GM12878 (cell line): Measurements from ENCODE around the gene SMAP1. TPM values are rescaled to one million over a fixed set of nuclear protein-coding genes. Genes with fewer than 3 reads are reported as not detected.

Source experiments
- ATAC-seq: fragments of 200-7000 bp; cut with Tn5 transposase; 3 replicates; pipeline ENCODE4 v1.9.1; 2020; ENCODE audit warnings: mild to moderate bottlenecking, moderate library complexity
- BruUV-seq: library from RNA; stranded (reverse); fragments of 400-500 nt; replicated peaks from 2 replicates; lab custom pipeline; 2021; lab: Mats Ljungman, UMichigan
- CTCF ChIA-PET: fragments of 300-600 bp; sonication (Branson Sonifier 250); formaldehyde crosslinking; extraction: SDS; loops from one replicate; lab custom pipeline; 2021; ENCODE audit warnings: inconsistent platforms; lab: Yijun Ruan, JAX
- POLR2A ChIA-PET: fragments of 350-600 bp; formaldehyde crosslinking; extraction: SDS; loops from one replicate; lab custom pipeline; 2021; ENCODE audit warnings: inconsistent platforms; lab: Charles Lee
- RAD21 ChIA-PET: fragments of 300-600 bp; sonication (Branson Sonifier 250); formaldehyde crosslinking; loops from one replicate; lab custom pipeline; 2023; ENCODE audit warnings: antibody characterized with exemption; ENCODE audit not compliant: unreplicated experiment; lab: Charles Lee
- SMC1A ChIA-PET: fragments of 300-600 bp; sonication (Branson Sonifier 250); formaldehyde crosslinking; loops from one replicate; lab custom pipeline; 2023; ENCODE audit not compliant: unreplicated experiment, uncharacterized antibody; lab: Charles Lee
- DNase-seq: peaks from one replicate; pipeline ENCODE4 v3.0.0-alpha.2; 2011; ENCODE audit warnings: low read depth, low spot score
- FAIRE-seq: peaks from 3 replicates; lab custom pipeline; 2011; peaks lifted over from hg19 to GRCh38; lab: Jason Lieb, UNC
- H2AFZ ChIP-seq: 2 replicates; pipeline ENCODE4 v1.6.0; 2011; ENCODE audit warnings: low read depth, low read length, control low read depth; ENCODE audit not compliant: control insufficient read depth
- H3K27ac ChIP-seq: 2 replicates; pipeline ENCODE4 v1.5.1; 2011; ENCODE audit warnings: control low read depth; ENCODE audit not compliant: control insufficient read depth, insufficient read depth
- H3K27me3 ChIP-seq, 2 experiments: replicated peaks in 1 of 2; 2 replicates each; pipeline versions ENCODE4 v1.6.0 to v1.6.1; 2011; ENCODE audit warnings: low read length in 1 of 2; ENCODE audit not compliant: control insufficient read depth in 2 of 2, insufficient read depth in 2 of 2
- H3K36me3 ChIP-seq, 2 experiments: 2 replicates each; pipeline ENCODE4 v1.5.1; 2011; ENCODE audit warnings: low read length in 1 of 2; ENCODE audit not compliant: control insufficient read depth in 2 of 2, insufficient read depth in 2 of 2
- H3K4me1 ChIP-seq: 2 replicates; pipeline ENCODE4 v1.6.1; 2011; ENCODE audit warnings: mild to moderate bottlenecking, low read length, moderate library complexity, mixed read lengths; ENCODE audit not compliant: control insufficient read depth, insufficient read depth
- H3K4me2 ChIP-seq: 2 replicates; pipeline ENCODE4 v1.6.0; 2011; ENCODE audit warnings: control low read depth; ENCODE audit not compliant: control insufficient read depth, insufficient read depth
- H3K4me3 ChIP-seq: fragments of 200-600 bp; sonication (generic); 2 replicates; pipeline ENCODE4 v1.5.1; 2016
- H3K79me2 ChIP-seq: 2 replicates; pipeline ENCODE4 v1.6.0; 2011; ENCODE audit warnings: low read length; ENCODE audit not compliant: control insufficient read depth, insufficient read depth
- H3K9ac ChIP-seq: 2 replicates; pipeline ENCODE4 v1.8.0; 2011; ENCODE audit warnings: low read length, control low read depth, mixed read lengths; ENCODE audit not compliant: control insufficient read depth, insufficient read depth
- H3K9me3 ChIP-seq: replicated peaks from 3 replicates; pipeline ENCODE4 v1.5.1; 2011; ENCODE audit warnings: mild to moderate bottlenecking, low read length; ENCODE audit not compliant: control insufficient read depth, insufficient read depth
- H4K20me1 ChIP-seq: 2 replicates; pipeline ENCODE4 v1.6.0; 2011; ENCODE audit not compliant: control insufficient read depth, insufficient read depth
- CBX3 ChIP-seq: fragments of 200-600 bp; sonication (generic); IDR thresholded peaks from 2 replicates; pipeline ENCODE4 v1.6.1; 2016; ENCODE audit warnings: low read depth, borderline replicate concordance
- CTCF ChIP-seq, 3 experiments: IDR thresholded peaks in 2 of 3; conservative IDR thresholded peaks in 1 of 3; 2 replicates each; pipeline ENCODE4 v1.5.1; 2011; ENCODE audit warnings: low read depth in 3 of 3, low read length in 3 of 3, mild to moderate bottlenecking in 3 of 3, control low read depth in 2 of 3, moderate library complexity in 2 of 3, inconsistent platforms in 1 of 3, mixed read lengths in 1 of 3; ENCODE audit not compliant: control insufficient read depth in 2 of 3, insufficient read depth in 1 of 3; ENCODE audit errors: extremely low read depth in 1 of 3
- DPF2 ChIP-seq: fragments of 450-650 bp; IDR thresholded peaks from 2 replicates; pipeline ENCODE4 v1.6.1; 2017; ENCODE audit warnings: mild to moderate bottlenecking
- JUNB ChIP-seq: IDR thresholded peaks from 2 replicates; pipeline ENCODE4 v1.6.1; 2016; ENCODE audit warnings: antibody characterized with exemption, mild to moderate bottlenecking
- NFIC ChIP-seq: IDR thresholded peaks from 2 replicates; pipeline ENCODE4 v1.6.1; 2012; ENCODE audit warnings: low read depth, mild to moderate bottlenecking, inconsistent platforms, low read length, moderate library complexity
- NR2C1 ChIP-seq: fragments of 450-650 bp; IDR thresholded peaks from 2 replicates; pipeline ENCODE4 v1.6.1; 2017; ENCODE audit warnings: antibody characterized with exemption, mild to moderate bottlenecking, moderate library complexity
- NR2C2 ChIP-seq: IDR thresholded peaks from 2 replicates; pipeline ENCODE4 v1.6.1; 2011; ENCODE audit warnings: borderline replicate concordance, low read depth; ENCODE audit not compliant: control insufficient read depth, insufficient read length
- PML ChIP-seq: IDR thresholded peaks from 2 replicates; pipeline ENCODE4 v1.6.1; 2012; ENCODE audit warnings: low read length, inconsistent platforms
- POLR2A ChIP-seq: IDR thresholded peaks from 2 replicates; pipeline ENCODE4 v1.6.1; 2011; ENCODE audit warnings: low read depth, mild to moderate bottlenecking, low read length
- REST ChIP-seq: IDR thresholded peaks from 2 replicates; pipeline ENCODE4 v1.6.1; 2012; ENCODE audit warnings: mild to moderate bottlenecking, low read depth, low read length
- SREBF1 ChIP-seq: IDR thresholded peaks from 2 replicates; pipeline ENCODE4 v1.6.1; 2012; ENCODE audit warnings: mild to moderate bottlenecking, low read length
- TAF1 ChIP-seq: IDR thresholded peaks from 2 replicates; pipeline ENCODE4 v1.6.1; 2011; ENCODE audit warnings: mild to moderate bottlenecking, low read depth, low read length, borderline replicate concordance
- ZNF217 ChIP-seq: fragments of 450-650 bp; IDR thresholded peaks from 2 replicates; pipeline ENCODE4 v1.6.1; 2017; ENCODE audit warnings: antibody characterized with exemption, mild to moderate bottlenecking
- ZNF24 ChIP-seq: fragments of 450-650 bp; IDR thresholded peaks from 2 replicates; pipeline ENCODE4 v1.6.1; 2017; ENCODE audit warnings: antibody characterized with exemption, mild to moderate bottlenecking
- ZNF384 ChIP-seq: IDR thresholded peaks from 2 replicates; pipeline ENCODE4 v1.6.1; 2012; ENCODE audit warnings: low read depth, mild to moderate bottlenecking, low read length, improper control_type of control experiment, borderline replicate concordance
- in situ Hi-C: fragments of 300-500 bp; cut with MboI; formaldehyde crosslinking; loops from 9 replicates; pipeline ENCODE4 v1.14.3; 2018; ENCODE audit warnings: mixed read lengths
- intact Hi-C: fragments of 100-400 bp; cut with micrococcal nuclease; formaldehyde crosslinking; loops from one replicate; pipeline ENCODE4 v1.14.2; 2022; ENCODE audit not compliant: unreplicated experiment
- polyA plus RNA-seq, 11 experiments: library from polyadenylated mRNA; depleted of rRNA in 4 of 11; unstranded in 6 of 11; stranded (reverse) in 5 of 11; fragments of >200 nt; fragmentation: Nextera tagmentation in 4 of 11; fragmentation: Illumina TruSeq in 1 of 11; extraction: Ambion mirVana in 4 of 11; extraction: Trizol in 1 of 11; gene quantifications; 1 replicate in 1 of 11; 2 replicates in 10 of 11; pipeline versions ENCODE4 v1.2.1 to v1.2.3, GENCODE V29; 2011 to 2016; ENCODE audit warnings: inconsistent platforms in 2 of 11, missing spikeins in 2 of 11, low read depth in 1 of 11
- total RNA-seq, 4 experiments: library from RNA; depleted of rRNA in 3 of 4; stranded (reverse); fragments of >200 nt in 3 of 4; fragmentation: Illumina TruSeq in 1 of 4; extraction: Trizol in 1 of 4; gene quantifications; 2 replicates each; pipeline versions ENCODE4 v1.2.1 to v1.2.3, GENCODE V29; 2013 to 2021
- TF ChIP-seq, protein P1 (sequence below): fragments of 450-650 bp; IDR thresholded peaks from 2 replicates; pipeline ENCODE4 v1.6.1; 2017; ENCODE audit warnings: antibody characterized with exemption, mild to moderate bottlenecking, moderate library complexity

The SMAP1 gene
- total and polyA plus RNA-seq, 10 of the 15 experiments (the other 5 are each of a cell fraction or from before 2014, with no cell fraction given), result 13.7 to 33.9 (median 25.3) TPM

DNA sequence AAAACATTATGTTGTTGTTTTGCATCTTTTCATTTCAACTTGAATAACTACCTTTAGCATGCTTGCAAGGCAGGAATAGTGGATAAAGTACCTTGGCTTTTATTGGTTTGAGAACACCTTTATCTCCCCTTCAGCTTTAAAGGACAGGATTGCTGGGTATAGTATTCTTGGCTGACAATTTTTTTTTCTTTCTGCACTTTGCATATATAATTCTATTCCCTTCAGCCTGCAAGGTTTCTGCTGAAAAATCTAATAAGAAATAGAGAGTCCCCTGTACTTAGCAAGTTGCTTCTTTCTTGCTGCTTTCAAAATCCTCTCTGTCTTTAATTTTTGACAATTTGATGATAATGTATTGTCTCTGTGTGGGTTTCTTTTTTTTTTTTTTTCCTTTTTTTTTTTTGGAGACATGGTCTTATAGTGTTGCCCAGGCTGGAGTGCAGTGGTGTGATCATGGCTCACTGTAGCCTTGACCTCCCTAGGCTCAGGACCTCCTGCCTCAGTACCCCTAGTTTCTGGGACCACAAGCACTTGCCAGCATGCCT lies 47.1 kb downstream of the SMAP1 start:
- BruUV-seq, result no TSS peak
- FAIRE-seq (no peak), ATAC-seq (no peak), DNase-seq (no peak)
- Histone ChIP-seq H3K4me3 (no peak overlapping the region), H3K36me3 (no peaks in the 10 kb centered on the region; a peak in 1 of 4 replicates), H4K20me1 (no peaks in the 10 kb centered on the region), H3K4me2 (no peak overlapping the region), H3K9me3 (peaks cover 18% of the 10 kb centered on the region), H2AFZ (no peak overlapping the region), H3K4me1 (peaks cover 14% of the 10 kb centered on the region; the same call in 1 of the 2 replicates), H3K27ac (no peak overlapping the region), H3K27me3 (no peaks in the 10 kb centered on the region), H3K79me2 (peaks cover 8% of the 10 kb centered on the region), H3K9ac (no peak overlapping the region)
- ChIA-PET SMC1A (no interaction called here), RAD21 (no interaction called here), POLR2A (no interaction called here), CTCF (no interaction called here)
- intact Hi-C loops (no loop called here), in situ Hi-C loops (no loop called here)
- no peak for TF ChIP-seq NR2C2
- no peak for TF ChIP-seq NFIC
- 0 out of 2 replicates have a peak, but pooled peaks have one; percentile 36 for TF ChIP-seq ZNF217
- TF ChIP-seq CBX3, result peak; percentile 53; the same call in 1 of the 2 replicates
- TF ChIP-seq ZNF384, result peak; percentile 54; the same call in 1 of the 2 replicates
- no peak for TF ChIP-seq SREBF1
- no peak for TF ChIP-seq REST
- TF ChIP-seq JUNB, result no peak
- TF ChIP-seq DPF2, result no peak
- TF ChIP-seq POLR2A, result no peak
- TF ChIP-seq PML, result no peak
- no peak for TF ChIP-seq ZNF24
- no peak for TF ChIP-seq NR2C1
- TF ChIP-seq, protein P1, sequence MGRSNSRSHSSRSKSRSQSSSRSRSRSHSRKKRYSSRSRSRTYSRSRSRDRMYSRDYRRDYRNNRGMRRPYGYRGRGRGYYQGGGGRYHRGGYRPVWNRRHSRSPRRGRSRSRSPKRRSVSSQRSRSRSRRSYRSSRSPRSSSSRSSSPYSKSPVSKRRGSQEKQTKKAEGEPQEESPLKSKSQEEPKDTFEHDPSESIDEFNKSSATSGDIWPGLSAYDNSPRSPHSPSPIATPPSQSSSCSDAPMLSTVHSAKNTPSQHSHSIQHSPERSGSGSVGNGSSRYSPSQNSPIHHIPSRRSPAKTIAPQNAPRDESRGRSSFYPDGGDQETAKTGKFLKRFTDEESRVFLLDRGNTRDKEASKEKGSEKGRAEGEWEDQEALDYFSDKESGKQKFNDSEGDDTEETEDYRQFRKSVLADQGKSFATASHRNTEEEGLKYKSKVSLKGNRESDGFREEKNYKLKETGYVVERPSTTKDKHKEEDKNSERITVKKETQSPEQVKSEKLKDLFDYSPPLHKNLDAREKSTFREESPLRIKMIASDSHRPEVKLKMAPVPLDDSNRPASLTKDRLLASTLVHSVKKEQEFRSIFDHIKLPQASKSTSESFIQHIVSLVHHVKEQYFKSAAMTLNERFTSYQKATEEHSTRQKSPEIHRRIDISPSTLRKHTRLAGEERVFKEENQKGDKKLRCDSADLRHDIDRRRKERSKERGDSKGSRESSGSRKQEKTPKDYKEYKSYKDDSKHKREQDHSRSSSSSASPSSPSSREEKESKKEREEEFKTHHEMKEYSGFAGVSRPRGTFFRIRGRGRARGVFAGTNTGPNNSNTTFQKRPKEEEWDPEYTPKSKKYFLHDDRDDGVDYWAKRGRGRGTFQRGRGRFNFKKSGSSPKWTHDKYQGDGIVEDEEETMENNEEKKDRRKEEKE, result no peak
- TF ChIP-seq TAF1, result no peak
- no peak for TF ChIP-seq CTCF (IDR thresholded peaks at IDR 0.05 in 2 of 3, conservative IDR thresholded peaks at IDR 0.05 in 1 of 3; ENCODE audit: control insufficient read depth in 2 of 3, extremely low read depth in 1 of 3, insufficient read depth in 1 of 3, low read depth in 3 of 3, low read length in 3 of 3)
